Calu3 (cell line): ENCODE measurements around the gene PEX5L. TPM values are rescaled to one million over a fixed set of nuclear protein-coding genes. Genes with fewer than 3 reads are reported as not detected.

ENCODE experiments used
- BruUV-seq: library from RNA; stranded (reverse); fragments of 400-500 nt; replicated peaks from 2 replicates; lab custom pipeline; 2021; lab: Mats Ljungman, UMichigan
- CTCF ChIA-PET: fragments of 300-600 bp; sonication (Branson Sonifier 250); formaldehyde crosslinking; loops from one replicate; lab custom pipeline; 2022; ENCODE audit warnings: antibody characterized with exemption; lab: Charles Lee
- DNase-seq: peaks from one replicate; pipeline ENCODE4 v3.0.0; 2022
- H3K27ac Mint-ChIP-seq: one replicate; pipeline ENCODE4 v1.8.0; 2022; ENCODE audit warnings: mixed read lengths; ENCODE audit not compliant: unreplicated experiment
- H3K27me3 Mint-ChIP-seq: one replicate; pipeline ENCODE4 v1.8.0; 2022; ENCODE audit warnings: mixed read lengths; ENCODE audit not compliant: unreplicated experiment
- H3K36me3 Mint-ChIP-seq: one replicate; pipeline ENCODE4 v1.8.0; 2022; ENCODE audit warnings: mild to moderate bottlenecking, moderate library complexity, mixed read lengths; ENCODE audit not compliant: insufficient read depth, unreplicated experiment
- H3K4me1 Mint-ChIP-seq: one replicate; pipeline ENCODE4 v1.8.0; 2022; ENCODE audit warnings: mild to moderate bottlenecking, low read depth, mixed read lengths; ENCODE audit not compliant: unreplicated experiment
- H3K4me3 Mint-ChIP-seq: one replicate; pipeline ENCODE4 v1.8.0; 2022; ENCODE audit warnings: mild to moderate bottlenecking, low read depth, moderate library complexity, mixed read lengths; ENCODE audit not compliant: unreplicated experiment
- H3K9me3 Mint-ChIP-seq: one replicate; pipeline ENCODE4 v1.8.0; 2022; ENCODE audit warnings: low read depth, mixed read lengths; ENCODE audit not compliant: unreplicated experiment
- CTCF ChIP-seq: fragments of 200-600 bp; IDR thresholded peaks from one replicate; pipeline ENCODE4 v1.8.0; 2022; ENCODE audit warnings: antibody characterized with exemption; ENCODE audit not compliant: unreplicated experiment
- intact Hi-C: fragments of 100-400 bp; cut with micrococcal nuclease; formaldehyde crosslinking; loops from one replicate; pipeline ENCODE4 v1.10.0; 2022; ENCODE audit not compliant: unreplicated experiment
- total RNA-seq: library from RNA; stranded (reverse); gene quantifications from 2 replicates; pipeline ENCODE4 v1.2.3, GENCODE V29; 2022

Gene PEX5L
- total RNA-seq, 1 experiment from 2014 or later, result not detected

DNA sequence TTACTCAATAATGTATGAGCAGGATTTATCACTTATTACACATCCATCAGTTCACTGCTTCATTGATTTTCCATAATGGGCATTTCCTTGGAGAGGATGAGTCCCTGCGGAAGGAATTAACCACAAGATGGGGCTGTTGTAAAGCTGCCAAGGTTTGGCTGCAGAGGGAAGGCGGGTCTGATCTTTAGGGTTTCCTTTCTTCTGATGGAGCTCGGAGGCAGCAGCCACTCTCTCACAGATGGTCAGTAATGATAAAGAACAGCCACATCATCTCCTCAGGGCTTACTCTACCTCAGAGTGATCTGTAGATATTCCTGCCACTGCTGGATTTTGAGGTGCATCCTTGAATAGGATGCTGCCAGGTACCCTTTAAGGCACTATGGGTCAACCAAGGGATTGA is 268.7 kb downstream of the PEX5L start:
- CTCF ChIA-PET, result interaction anchor here (0.6 to 2.4 kb wide), 3 partner anchors 44 to 911 kb away, joined by 3 to 7 read pairs (median 4); no protein-coding TSS in a partner anchor
- H3K9me3 Mint-ChIP-seq, result no peaks in the 10 kb centered on the region
- no peaks in the 10 kb centered on the region for H3K27me3 Mint-ChIP-seq
- H3K36me3 Mint-ChIP-seq, result peaks cover 4% of the 10 kb centered on the region
- no peak overlapping the region for H3K4me3 Mint-ChIP-seq
- no peaks in the 10 kb centered on the region for H3K4me1 Mint-ChIP-seq
- TF ChIP-seq CTCF, result peak; percentile 48
- no TSS peak for BruUV-seq
- intact Hi-C loops, result loop anchor here (2.0 kb wide), 1 partner anchor 827 kb away; no protein-coding TSS in a partner anchor
- no peak overlapping the region for H3K27ac Mint-ChIP-seq
- DNase-seq, result peak; percentile 53

DNA sequence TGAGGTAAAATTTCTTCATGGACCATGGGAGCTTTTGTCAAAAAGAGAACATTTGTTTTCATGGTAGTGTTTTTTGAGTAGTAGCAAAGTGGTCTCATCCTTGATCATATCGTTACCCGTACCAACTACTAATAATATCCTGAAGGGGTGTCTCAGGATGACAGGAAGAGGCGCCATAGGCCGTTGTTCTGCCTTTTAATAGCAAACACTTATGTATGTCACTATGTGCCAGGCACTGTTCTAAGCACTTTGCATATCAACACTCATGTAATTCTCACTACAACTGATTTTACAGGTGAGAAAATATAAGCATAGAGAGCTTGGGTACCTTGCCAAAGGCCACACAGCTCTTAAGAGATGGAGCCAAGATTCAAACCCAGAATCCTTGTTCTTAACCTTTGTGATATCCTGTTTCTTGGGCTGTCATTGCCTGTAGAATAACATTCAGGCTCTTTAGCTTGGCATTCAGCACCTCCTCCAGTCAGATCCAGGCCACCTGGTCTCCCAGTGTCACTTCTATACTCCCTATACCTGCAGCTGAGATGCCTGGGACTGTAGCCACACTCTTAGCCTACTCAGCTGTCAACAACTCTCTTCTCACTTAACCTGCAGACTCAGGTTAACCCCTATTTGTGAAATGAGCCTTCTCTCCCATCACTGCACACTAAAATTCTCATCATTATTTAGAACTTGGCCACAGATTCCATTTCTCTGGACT is 270.2 kb downstream of the PEX5L start:
- H3K27ac Mint-ChIP-seq, result no peak overlapping the region
- no TSS peak for BruUV-seq
- DNase-seq, result no peak
- no peaks in the 10 kb centered on the region for H3K27me3 Mint-ChIP-seq
- CTCF ChIA-PET, result interaction anchor here (0.7 to 2.4 kb wide), 3 partner anchors 54 to 829 kb away, joined by 3 to 7 read pairs (median 4); no protein-coding TSS in a partner anchor
- intact Hi-C loops, result no loop called here
- no peaks in the 10 kb centered on the region for H3K4me1 Mint-ChIP-seq
- no peak for TF ChIP-seq CTCF
- no peaks in the 10 kb centered on the region for H3K9me3 Mint-ChIP-seq
- H3K4me3 Mint-ChIP-seq, result no peak overlapping the region
- peaks cover 4% of the 10 kb centered on the region for H3K36me3 Mint-ChIP-seq

DNA sequence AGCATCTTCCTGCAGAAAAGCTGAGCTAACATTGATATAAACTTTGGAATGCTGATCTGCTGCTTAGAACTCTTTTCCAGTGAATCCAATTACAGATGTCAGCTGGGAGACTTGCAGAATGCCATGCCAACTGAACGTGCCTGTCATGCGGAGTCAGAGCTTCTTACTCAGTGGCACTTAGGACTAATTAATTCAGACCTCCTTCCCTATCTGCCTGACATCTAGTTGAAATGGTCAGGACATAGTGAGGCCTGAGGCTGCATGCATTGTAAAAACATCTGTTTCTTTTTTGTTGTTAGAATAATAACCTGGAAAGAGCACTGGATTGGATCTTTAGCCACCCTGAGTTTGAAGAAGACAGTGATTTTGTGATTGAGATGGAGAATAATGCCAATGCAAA is 271.3 kb downstream of the PEX5L start:
- intact Hi-C loops, result no loop called here
- no peaks in the 10 kb centered on the region for H3K9me3 Mint-ChIP-seq

GRCh38 chr3:179760944-179761343 is 275.8 kb downstream of the PEX5L start:
- intact Hi-C loops, result no loop called here
- no peak overlapping the region for H3K27ac Mint-ChIP-seq
- CTCF ChIA-PET, result no interaction called here
- H3K36me3 Mint-ChIP-seq, result peaks cover 9% of the 10 kb centered on the region
- BruUV-seq, result no TSS peak
- H3K9me3 Mint-ChIP-seq, result no peaks in the 10 kb centered on the region
- no peak for TF ChIP-seq CTCF
- H3K4me1 Mint-ChIP-seq, result no peaks in the 10 kb centered on the region
- H3K4me3 Mint-ChIP-seq, result no peak overlapping the region
- no peaks in the 10 kb centered on the region for H3K27me3 Mint-ChIP-seq
- DNase-seq, result no peak

More for the DNA sequence above, 271.3 kb downstream of the PEX5L start:
- peaks cover 4% of the 10 kb centered on the region for H3K36me3 Mint-ChIP-seq
- no peak for DNase-seq
- H3K27ac Mint-ChIP-seq, result no peak overlapping the region
- no peaks in the 10 kb centered on the region for H3K27me3 Mint-ChIP-seq
- no peak for TF ChIP-seq CTCF
- BruUV-seq, result no TSS peak
- H3K4me3 Mint-ChIP-seq, result no peak overlapping the region
- CTCF ChIA-PET, result no interaction called here
- H3K4me1 Mint-ChIP-seq, result no peaks in the 10 kb centered on the region
